Measurements from ENCODE around the gene KANK4. TPM values are rescaled to one million over a fixed set of nuclear protein-coding genes. Genes with fewer than 3 reads are reported as not detected.

Gene KANK4
- total and polyA plus RNA-seq, 2 of the 8 experiments (the other 6 are each of a cell fraction or from before 2014, with no cell fraction given) = 0.22 to 0.26 TPM

GRCh38 chr1:62317021-62317768 lies 2.0 kb downstream of the KANK4 start:
- Histone ChIP-seq H2AFZ (ENCODE audit: low read length) (no peak overlapping the region), H3K4ac (replicated peaks; ENCODE audit: insufficient read length, low read depth, low read length) (no peak overlapping the region), H4K20me1 (replicated peaks in 1 of 2; ENCODE audit: control insufficient read depth in 1 of 2, insufficient read depth in 2 of 2, low read length in 2 of 2) (peaks cover 0 to 2% of the 10 kb centered on the region in 2 experiments), H3K4me1 (replicated peaks in 1 of 4; ENCODE audit: control insufficient read depth in 3 of 4, insufficient read depth in 4 of 4, low read length in 3 of 4) (no peaks in the 10 kb centered on the region; a peak in 1 of 7 replicates), H3K4me2 (ENCODE audit: insufficient read depth in 1 of 2, low read depth in 2 of 2, low read length in 2 of 2) (no peak overlapping the region), H3K79me2 (ENCODE audit: control insufficient read depth in 1 of 2, insufficient read depth in 2 of 2, low read length in 2 of 2) (no peaks in the 10 kb centered on the region), H3K36me3 (ENCODE audit: control insufficient read depth in 2 of 4, insufficient read depth in 4 of 4, low read length in 3 of 4) (no peaks in the 10 kb centered on the region), H4K5ac (ENCODE audit: insufficient read length, low read depth, low read length) (no peak overlapping the region), H3K56ac (replicated peaks; ENCODE audit: insufficient read length, low read depth, low read length) (no peak overlapping the region), H3K79me1 (ENCODE audit: low read depth, low read length) (no peaks in the 10 kb centered on the region), H3K14ac (ENCODE audit: insufficient read length) (no peak overlapping the region), H2BK120ac (replicated peaks; ENCODE audit: low read depth, low read length) (no peak overlapping the region), H2BK5ac (ENCODE audit: low read depth, low read length) (no peak overlapping the region), H3K4me3 (ENCODE audit: extremely low read depth in 1 of 4, insufficient read depth in 2 of 4, low read depth in 3 of 4, low read length in 4 of 4) (no peak overlapping the region), H4K91ac (replicated peaks; ENCODE audit: insufficient read length, low read length) (no peak overlapping the region), H3K9me3 (ENCODE audit: insufficient read depth in 2 of 2, low read depth in 1 of 2, low read length in 1 of 2) (no peaks in the 10 kb centered on the region; a peak in 1 of 4 replicates), H3K27me3 (replicated peaks in 1 of 4; ENCODE audit: control insufficient read depth in 3 of 4, extremely low read depth in 1 of 4, insufficient read depth in 3 of 4, low read length in 3 of 4) (peaks cover 24 to 45% (median 38%) of the 10 kb centered on the region in 4 experiments), H2BK15ac (ENCODE audit: low read length) (no peak overlapping the region), H2AK5ac (ENCODE audit: low read depth, low read length) (no peak overlapping the region), H4K8ac (ENCODE audit: extremely low read depth, insufficient read depth, low read length) (no peak overlapping the region), H2BK12ac (ENCODE audit: low read depth, low read length) (no peak overlapping the region), H3K27ac (ENCODE audit: low read depth, low read length) (no peak overlapping the region), H3K23ac (ENCODE audit: insufficient read length) (no peak overlapping the region), H3K18ac (ENCODE audit: extremely low read depth, low read length) (no peak overlapping the region), H3K23me2 (ENCODE audit: low read depth, low read length) (peaks cover 13% of the 10 kb centered on the region), H2BK20ac (ENCODE audit: low read length) (no peak overlapping the region), H3K9ac (replicated peaks in 1 of 4; ENCODE audit: extremely low read depth in 1 of 4, low read depth in 3 of 4, low read length in 3 of 4) (no peak overlapping the region)
- FAIRE-seq = no peak
- POLR2A ChIA-PET (ENCODE audit: partially characterized antibody) = interaction anchor here (0.7 to 1.7 kb wide), 2 partner anchors 119 kb away, joined by 3 to 6 read pairs; no protein-coding TSS in a partner anchor
- CTCF ChIA-PET (ENCODE audit: partially characterized antibody) = interaction anchor here (1.0 to 1.3 kb wide), 3 partner anchors 26 to 74 kb away, joined by 3 to 9 read pairs (median 3); no protein-coding TSS in a partner anchor
- WGBS, 2 experiments (ENCODE audit: extremely low coverage in 1 of 2, insufficient coverage in 1 of 2, insufficient read length in 1 of 2, insufficient replicate concordance in 2 of 2, low coverage in 1 of 2, low lambda C conversion rate in 2 of 2, missing lambda C conversion rate in 1 of 2) = 94% methylated on average over 9 of the region's 9 CpGs; no CpG with 5 or more reads in 1 of the 2 experiments
- DNase-seq (ENCODE audit: low read depth in 1 of 2, low spot score in 2 of 2) = no peak
- TF ChIP-seq SP2 (IDR thresholded peaks at IDR 0.05; ENCODE audit: low read length) = no peak
- TF ChIP-seq SP1 (IDR thresholded peaks at IDR 0.05; ENCODE audit: low read depth, low read length) = no peak
- TF ChIP-seq SIX5 (IDR thresholded peaks at IDR 0.05; ENCODE audit: low read depth, low read length) = no peak
- no peak for TF ChIP-seq POLR2AphosphoS5 (IDR thresholded peaks at IDR 0.05; ENCODE audit: low read depth, low read length)
- TF ChIP-seq EP300 (IDR thresholded peaks at IDR 0.05; ENCODE audit: borderline replicate concordance in 1 of 2, low read depth in 2 of 2, low read length in 2 of 2) = no peak
- no peak for TF ChIP-seq GTF2F1 (IDR thresholded peaks at IDR 0.05; ENCODE audit: borderline replicate concordance, low read depth, low read length)
- no peak for TF ChIP-seq HDAC2 (IDR thresholded peaks at IDR 0.05; ENCODE audit: borderline replicate concordance in 1 of 2, low read depth in 2 of 2, low read length in 2 of 2)
- no peak for TF ChIP-seq JUND (IDR thresholded peaks at IDR 0.05; ENCODE audit: low read length)
- TF ChIP-seq SRF (IDR thresholded peaks at IDR 0.05; ENCODE audit: low read depth, low read length) = no peak
- no peak for TF ChIP-seq SAP30 (IDR thresholded peaks at IDR 0.05; ENCODE audit: insufficient read depth, insufficient replicate concordance, low read length)
- TF ChIP-seq NANOG (IDR thresholded peaks at IDR 0.05; ENCODE audit: insufficient read depth, low read depth, low read length, poor library complexity, severe bottlenecking) = no peak
- TF ChIP-seq POLR2A (IDR thresholded peaks at IDR 0.05; ENCODE audit: control extremely low read depth in 1 of 2, low read depth in 2 of 2, low read length in 2 of 2) = no peak

Data from H1 (cell line).